Neural progenitor cell (in vitro differentiated cells): ENCODE results near the gene AMFR. TPM values are rescaled to one million over a fixed set of nuclear protein-coding genes. Genes with fewer than 3 reads are reported as not detected.

Source experiments
- DNase-seq: peaks from one replicate; pipeline ENCODE4 v3.0.0-alpha.2; 2016; ENCODE audit warnings: low spot score
- H2AFZ ChIP-seq: fragments of 200-600 bp; sonication (generic); replicated peaks from 2 replicates; pipeline ENCODE4 v1.6.1; 2016; ENCODE audit warnings: antibody characterized with exemption
- H3F3A ChIP-seq: fragments of 200-600 bp; sonication (generic); 2 replicates; pipeline ENCODE4 v1.6.1; 2016; ENCODE audit warnings: antibody characterized with exemption, low read depth
- H3K27ac ChIP-seq: fragments of 200-600 bp; sonication (generic); 2 replicates; pipeline ENCODE4 v1.5.1; 2016; ENCODE audit warnings: mild to moderate bottlenecking
- H3K27me3 ChIP-seq: fragments of 200-600 bp; sonication (generic); 2 replicates; pipeline ENCODE4 v1.6.1; 2016; ENCODE audit warnings: mild to moderate bottlenecking, moderate library complexity
- H3K36me3 ChIP-seq: fragments of 200-600 bp; sonication (generic); 2 replicates; pipeline ENCODE4 v1.5.1; 2016
- H3K4me1 ChIP-seq: fragments of 200-600 bp; sonication (generic); 2 replicates; pipeline ENCODE4 v1.6.1; 2016; ENCODE audit warnings: mixed run types
- H3K4me2 ChIP-seq: fragments of 200-600 bp; sonication (generic); 2 replicates; pipeline ENCODE4 v1.6.1; 2016
- H3K4me3 ChIP-seq: fragments of 200-600 bp; sonication (generic); 2 replicates; pipeline ENCODE4 v1.5.1; 2016
- H3K79me2 ChIP-seq: fragments of 200-600 bp; sonication (generic); 2 replicates; pipeline ENCODE4 v1.6.1; 2016; ENCODE audit warnings: low read depth
- H3K9ac ChIP-seq: fragments of 200-600 bp; sonication (generic); 2 replicates; pipeline ENCODE4 v1.6.1; 2016
- H3K9me3 ChIP-seq: fragments of 200-600 bp; sonication (generic); 2 replicates; pipeline ENCODE4 v1.5.1; 2016; ENCODE audit warnings: low read depth
- H4K20me1 ChIP-seq: fragments of 200-600 bp; sonication (generic); 2 replicates; pipeline ENCODE4 v1.6.1; 2016; ENCODE audit warnings: low read depth
- H3K27ac Mint-ChIP-seq: 3 replicates; pipeline ENCODE4 v1.8.0; 2021; ENCODE audit warnings: mixed read lengths
- H3K27me3 Mint-ChIP-seq: 2 replicates; pipeline ENCODE4 v1.8.0; 2022; ENCODE audit warnings: low read depth, mild to moderate bottlenecking, inconsistent platforms, moderate library complexity, mixed read lengths; ENCODE audit not compliant: insufficient read depth
- H3K36me3 Mint-ChIP-seq: 3 replicates; pipeline ENCODE4 v1.8.0; 2021; ENCODE audit warnings: mixed read lengths
- H3K4me1 Mint-ChIP-seq: 3 replicates; pipeline ENCODE4 v1.8.0; 2021; ENCODE audit warnings: mixed read lengths
- H3K4me3 Mint-ChIP-seq: 3 replicates; pipeline ENCODE4 v1.8.0; 2021; ENCODE audit warnings: mild to moderate bottlenecking, moderate library complexity, mixed read lengths
- H3K9me3 Mint-ChIP-seq: 3 replicates; pipeline ENCODE4 v1.8.0; 2020; ENCODE audit warnings: mixed read lengths
- CTCF ChIP-seq: fragments of 200-600 bp; sonication (generic); IDR thresholded peaks from 2 replicates; pipeline ENCODE4 v1.5.1; 2017; ENCODE audit warnings: antibody characterized with exemption, mild to moderate bottlenecking
- EZH2 ChIP-seq: fragments of 200-600 bp; sonication (generic); IDR thresholded peaks from 2 replicates; pipeline ENCODE4 v1.6.1; 2017; ENCODE audit warnings: antibody characterized with exemption, mild to moderate bottlenecking, moderate library complexity
- EZH2phosphoT487 ChIP-seq: fragments of 200-600 bp; sonication (generic); IDR thresholded peaks from 2 replicates; pipeline ENCODE4 v1.6.1; 2017; ENCODE audit warnings: antibody characterized with exemption
- total RNA-seq: library from RNA; depleted of rRNA; stranded (reverse); fragments of >200 nt; gene quantifications from 2 replicates; pipeline ENCODE4 v1.2.3, GENCODE V29; 2015; ENCODE audit warnings: low replicate concordance

The AMFR gene
- total RNA-seq, 1 donor from 2014 or later, result 38.7 TPM

- H3K9me3 Mint-ChIP-seq, result no peaks in the 10 kb centered on the region
- H3K27me3 Mint-ChIP-seq, result peaks cover 2% of the 10 kb centered on the region
These were observed 72.1 kb downstream of the AMFR start for GRCh38 chr16:56353054-56353921.

GRCh38 chr16:56352351-56353053 is 72.8 kb downstream of the AMFR start:
- no peak overlapping the region for H3K4me2 ChIP-seq

More at GRCh38 chr16:56353054-56353921, 72.1 kb downstream of the AMFR start:
- Mint-ChIP-seq H3K36me3 (no peaks in the 10 kb centered on the region), H3K4me3 (no peak overlapping the region), H3K4me1 (peaks cover 28% of the 10 kb centered on the region), H3K27ac (no peak overlapping the region)
- Histone ChIP-seq H3K9me3 (no peaks in the 10 kb centered on the region), H3K9ac (no peak overlapping the region), H3K4me1 (peaks cover 26% of the 10 kb centered on the region), H2AFZ (no peak overlapping the region), H3K27me3 (no peaks in the 10 kb centered on the region), H3K4me2 (no peak overlapping the region), H3K36me3 (no peaks in the 10 kb centered on the region), H3K79me2 (no peaks in the 10 kb centered on the region), H3F3A (peaks cover 17% of the 10 kb centered on the region), H4K20me1 (no peaks in the 10 kb centered on the region), H3K27ac (no peak overlapping the region), H3K4me3 (no peak overlapping the region)
- DNase-seq, result no peak
- TF ChIP-seq CTCF (no peak), EZH2phosphoT487 (no peak), EZH2 (no peak)

GRCh38 chr16:56351481-56351880 is 73.9 kb downstream of the AMFR start:
- Histone ChIP-seq H3F3A (peaks cover 5% of the 10 kb centered on the region), H4K20me1 (no peaks in the 10 kb centered on the region), H3K4me3 (no peak overlapping the region), H3K79me2 (no peaks in the 10 kb centered on the region), H2AFZ (no peak overlapping the region), H3K27ac (no peak overlapping the region), H3K36me3 (no peaks in the 10 kb centered on the region), H3K9ac (no peak overlapping the region), H3K4me2 (no peak overlapping the region), H3K4me1 (peaks cover 8% of the 10 kb centered on the region), H3K9me3 (no peaks in the 10 kb centered on the region), H3K27me3 (no peaks in the 10 kb centered on the region)
- H3K27ac Mint-ChIP-seq, result no peak overlapping the region
- no peak for TF ChIP-seq CTCF
- no peak for TF ChIP-seq EZH2phosphoT487
- no peak for TF ChIP-seq EZH2
- H3K9me3 Mint-ChIP-seq, result no peaks in the 10 kb centered on the region
- no peak overlapping the region for H3K4me3 Mint-ChIP-seq
- no peak for DNase-seq
- peaks cover 2% of the 10 kb centered on the region for H3K27me3 Mint-ChIP-seq
- H3K4me1 Mint-ChIP-seq, result peaks cover 10% of the 10 kb centered on the region
- no peaks in the 10 kb centered on the region for H3K36me3 Mint-ChIP-seq

More at GRCh38 chr16:56352351-56353053, 72.8 kb downstream of the AMFR start:
- no peaks in the 10 kb centered on the region for H3K27me3 ChIP-seq
- Mint-ChIP-seq H3K36me3 (no peaks in the 10 kb centered on the region), H3K27me3 (peaks cover 2% of the 10 kb centered on the region), H3K9me3 (no peaks in the 10 kb centered on the region), H3K4me1 (peaks cover 21% of the 10 kb centered on the region), H3K4me3 (no peak overlapping the region), H3K27ac (no peak overlapping the region)
- H3K9ac ChIP-seq, result no peak overlapping the region
- TF ChIP-seq EZH2, result no peak
- H3K36me3 ChIP-seq, result no peaks in the 10 kb centered on the region
- H3K4me3 ChIP-seq, result no peak overlapping the region
- no peak for DNase-seq
- no peak overlapping the region for H2AFZ ChIP-seq
- no peaks in the 10 kb centered on the region for H3K9me3 ChIP-seq
- peaks cover 14% of the 10 kb centered on the region for H3F3A ChIP-seq
- H3K4me1 ChIP-seq, result peaks cover 18% of the 10 kb centered on the region
- H3K79me2 ChIP-seq, result no peaks in the 10 kb centered on the region
- no peak overlapping the region for H3K27ac ChIP-seq
- H4K20me1 ChIP-seq, result no peaks in the 10 kb centered on the region
